NCI-H1105 treated with DMSO at 0.1 percent for 48 hours (cell line): ENCODE results near the gene IL6R.

Experiments
- DNase-seq: peaks from one replicate; lab custom pipeline; 2025; lab: John Stamatoyannopoulos, UW

IL6R gene

GRCh38 chr1:154427173-154428139 is 22.3 kb downstream of the IL6R start:
- DNase-seq: no peak

- no peak for DNase-seq
Measured at GRCh38 chr1:154429118-154429517, 24.0 kb downstream of the IL6R start.

- no peak for DNase-seq
Measured at GRCh38 chr1:154429841-154430611, 24.9 kb downstream of the IL6R start.

GRCh38 chr1:154430903-154431302 is 25.8 kb downstream of the IL6R start:
- no peak for DNase-seq

GRCh38 chr1:154431586-154432373 is 26.6 kb downstream of the IL6R start:
- no peak for DNase-seq

- DNase-seq: no peak
Measured at GRCh38 chr1:154433161-154433764, 28.1 kb downstream of the IL6R start.

- no peak for DNase-seq
Measured at GRCh38 chr1:154434346-154435085, 29.4 kb downstream of the IL6R start.

GRCh38 chr1:154435599-154436200 is 30.6 kb downstream of the IL6R start:
- DNase-seq: no peak

- DNase-seq: no peak
Measured at GRCh38 chr1:154436433-154436832, 31.3 kb downstream of the IL6R start.

- DNase-seq: no peak
Measured at GRCh38 chr1:154440036-154440804, 35.1 kb downstream of the IL6R start.

- no peak for DNase-seq
Measured at GRCh38 chr1:154441241-154441888, 36.2 kb downstream of the IL6R start.

- DNase-seq: no peak
Measured at GRCh38 chr1:154442006-154442740, 37.0 kb downstream of the IL6R start.

GRCh38 chr1:154443274-154444013 is 38.3 kb downstream of the IL6R start:
- DNase-seq: no peak

- no peak for DNase-seq
Measured at GRCh38 chr1:154445040-154445472, 39.9 kb downstream of the IL6R start.

- DNase-seq: no peak
Measured at GRCh38 chr1:154446292-154446691, 41.1 kb downstream of the IL6R start.

- DNase-seq: no peak
Measured at GRCh38 chr1:154446789-154447188, 41.6 kb downstream of the IL6R start.

GRCh38 chr1:154448331-154448811 is 43.2 kb downstream of the IL6R start:
- DNase-seq: no peak

- no peak for DNase-seq
Measured at GRCh38 chr1:154453161-154453560, 48.0 kb downstream of the IL6R start.
